C4-2B (cell line): ENCODE results near the gene SMR3A.

Source experiments
- ZFX ChIP-seq: fragments of 450-650 bp; IDR thresholded peaks from 2 replicates; pipeline ENCODE4 v1.6.1; 2017
- TF ChIP-seq, protein P1 (sequence below): fragments of 450-650 bp; conservative IDR thresholded peaks from 2 replicates; pipeline ENCODE4 v1.5.1; 2017; ENCODE audit warnings: mild to moderate bottlenecking

DNA sequence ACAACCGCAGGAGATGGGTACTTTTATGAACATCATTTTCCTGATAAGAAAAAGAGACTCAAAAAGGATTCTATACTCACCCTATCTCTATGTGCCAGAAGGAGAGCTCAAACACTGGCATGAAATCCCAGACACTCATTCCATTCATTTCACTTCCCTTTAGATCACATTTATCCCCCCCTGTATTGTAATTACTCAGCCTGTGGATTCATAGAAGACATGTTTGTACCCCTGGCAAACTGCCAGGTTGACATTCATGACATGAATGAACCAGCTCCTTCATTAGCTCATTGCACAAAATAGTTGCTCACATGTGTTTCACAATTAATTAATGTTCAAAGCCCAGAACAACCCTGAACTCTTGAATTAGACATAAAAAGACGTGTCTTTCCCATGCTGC is 4.9 kb downstream of the SMR3A start:
- TF ChIP-seq, protein P1, sequence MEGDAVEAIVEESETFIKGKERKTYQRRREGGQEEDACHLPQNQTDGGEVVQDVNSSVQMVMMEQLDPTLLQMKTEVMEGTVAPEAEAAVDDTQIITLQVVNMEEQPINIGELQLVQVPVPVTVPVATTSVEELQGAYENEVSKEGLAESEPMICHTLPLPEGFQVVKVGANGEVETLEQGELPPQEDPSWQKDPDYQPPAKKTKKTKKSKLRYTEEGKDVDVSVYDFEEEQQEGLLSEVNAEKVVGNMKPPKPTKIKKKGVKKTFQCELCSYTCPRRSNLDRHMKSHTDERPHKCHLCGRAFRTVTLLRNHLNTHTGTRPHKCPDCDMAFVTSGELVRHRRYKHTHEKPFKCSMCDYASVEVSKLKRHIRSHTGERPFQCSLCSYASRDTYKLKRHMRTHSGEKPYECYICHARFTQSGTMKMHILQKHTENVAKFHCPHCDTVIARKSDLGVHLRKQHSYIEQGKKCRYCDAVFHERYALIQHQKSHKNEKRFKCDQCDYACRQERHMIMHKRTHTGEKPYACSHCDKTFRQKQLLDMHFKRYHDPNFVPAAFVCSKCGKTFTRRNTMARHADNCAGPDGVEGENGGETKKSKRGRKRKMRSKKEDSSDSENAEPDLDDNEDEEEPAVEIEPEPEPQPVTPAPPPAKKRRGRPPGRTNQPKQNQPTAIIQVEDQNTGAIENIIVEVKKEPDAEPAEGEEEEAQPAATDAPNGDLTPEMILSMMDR = no peak
- no peak for TF ChIP-seq ZFX
